ENCODE measurements around the gene APBB2.

- TF ChIP-seq POLR2A (IDR thresholded peaks at IDR 0.05) (no peak), CTCF (IDR thresholded peaks at IDR 0.05) (no peak)
Measured at GRCh38 chr4:40946652-40947051, 267.7 kb downstream of the APBB2 start.

All from prostate gland (tissue), 2 donors.